CD4-positive, alpha-beta T cell treated with Interleukin-4 for 4 hours (primary cell): Measurements from ENCODE around the gene C1orf174.

ENCODE experiments used
- DNase-seq: peaks from one replicate; pipeline ENCODE4 v3.0.0-alpha.2; 2020

Gene C1orf174

DNA sequence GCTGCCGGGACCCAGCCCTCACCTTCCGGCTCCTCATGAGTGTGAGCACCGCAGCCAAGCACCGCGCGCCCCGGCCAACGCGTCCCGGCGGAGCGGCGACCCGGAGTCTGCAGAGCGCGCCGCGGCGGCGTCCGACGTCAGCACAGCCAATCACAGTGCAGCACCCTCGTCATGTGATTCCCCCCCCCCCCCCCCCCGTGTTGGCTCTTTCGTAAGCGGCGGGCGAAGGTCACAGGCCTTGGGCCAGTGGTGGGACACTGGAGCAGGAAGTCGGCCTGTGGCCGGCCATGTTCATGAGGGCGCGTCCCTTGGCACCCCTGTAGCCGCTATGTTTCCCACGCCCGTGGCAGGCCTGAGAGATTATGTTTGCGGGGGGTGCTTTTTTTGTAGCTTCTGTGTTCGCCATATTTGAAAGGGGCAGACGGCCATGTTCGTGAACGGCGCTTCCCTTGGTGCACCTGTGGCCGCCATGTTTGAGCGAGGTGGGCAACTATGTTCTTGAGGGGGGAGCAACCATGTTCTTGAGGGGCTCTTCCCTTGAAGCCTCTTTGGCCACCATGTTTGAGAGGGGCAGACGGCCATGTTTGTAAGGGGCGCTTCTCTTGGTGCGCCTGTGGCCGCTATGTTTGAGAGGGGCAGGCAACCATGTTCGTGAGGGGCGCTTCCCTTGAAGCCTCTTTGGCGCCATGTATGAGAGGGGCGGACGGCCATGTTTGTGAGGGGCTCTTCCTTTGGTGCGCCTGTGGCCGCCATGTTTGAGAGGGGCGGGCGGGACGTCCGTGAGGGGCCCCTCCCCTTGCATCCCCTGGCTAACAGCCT lies at the start of gene C1orf174:
Gene C1orf174, minus strand, starts transcription at position 123 of the 819 bp plus-strand sequence. Its CDS starts 86 bp downstream, at position 37.
- DNase-seq: peak; percentile 99

- DNase-seq: no peak
These were observed 48.3 kb upstream of the C1orf174 start for GRCh38 chr1:3948344-3948743.

DNA sequence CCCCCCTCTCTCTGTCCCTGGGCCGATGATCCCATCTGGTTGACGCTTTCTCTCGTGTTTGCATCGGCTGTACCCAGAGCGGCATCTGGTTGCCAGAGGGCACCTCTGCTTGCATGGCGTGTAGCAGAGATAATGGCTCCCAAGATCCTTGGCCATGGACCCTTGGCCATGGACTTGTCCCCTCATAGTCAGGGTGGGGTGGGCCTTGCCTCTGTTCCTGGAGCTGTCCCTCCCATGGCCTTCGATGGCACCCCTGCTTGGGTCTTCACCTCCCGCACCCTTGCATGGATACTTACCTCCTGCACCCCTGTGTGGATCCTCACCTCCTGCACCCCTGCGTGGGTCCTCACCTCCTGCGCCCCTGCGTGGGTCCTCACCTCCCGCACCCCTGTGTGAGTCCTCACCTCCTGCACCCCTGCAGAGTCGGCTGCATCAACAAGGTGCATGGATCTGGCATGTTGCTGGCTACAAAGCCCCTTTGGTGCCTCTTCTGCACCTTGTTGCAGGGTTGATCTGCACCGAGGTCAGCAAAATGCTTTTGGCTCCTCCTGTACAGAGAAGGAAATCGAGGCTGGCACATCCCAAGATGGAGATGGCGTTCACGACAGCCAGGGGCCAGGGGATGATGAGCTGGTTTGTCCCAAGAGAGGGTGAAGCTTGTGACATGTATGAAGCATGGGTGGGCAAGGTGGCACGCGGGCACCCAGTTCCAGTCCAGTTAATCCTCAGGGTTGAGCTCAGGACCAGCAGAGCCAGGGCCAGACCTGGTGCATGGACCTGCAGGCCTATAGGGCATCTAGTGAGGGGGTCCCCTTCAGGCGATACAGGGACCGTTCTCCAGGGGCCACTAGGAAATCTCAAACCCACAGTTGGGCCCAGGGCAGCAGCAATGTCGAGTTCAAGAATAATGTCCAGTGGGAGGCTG lies 46.1 kb upstream of the C1orf174 start:
- no peak for DNase-seq

DNA sequence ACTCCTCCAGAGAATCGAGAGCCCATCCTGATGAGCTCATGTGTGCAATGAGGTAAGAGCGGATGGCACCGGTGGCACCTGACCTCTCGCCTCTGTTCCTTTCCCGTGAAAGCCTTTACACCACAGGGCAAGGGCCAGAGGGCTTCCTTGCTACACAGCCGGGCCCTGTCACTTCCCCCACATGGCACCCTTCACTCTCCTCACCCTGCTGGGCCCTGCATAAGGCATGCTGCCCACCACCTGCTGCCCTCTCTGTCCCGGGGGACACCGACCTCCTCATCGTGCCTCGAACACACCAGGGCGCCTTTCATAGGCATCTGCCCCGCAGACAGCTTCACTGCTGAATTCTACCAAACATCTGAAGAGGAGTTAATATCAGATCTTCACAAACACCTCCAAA lies 45.1 kb upstream of the C1orf174 start:
- no peak for DNase-seq

GRCh38 chr1:3944578-3945125 lies 44.6 kb upstream of the C1orf174 start:
- DNase-seq: no peak

GRCh38 chr1:3943806-3944577 lies 43.9 kb upstream of the C1orf174 start:
- no peak for DNase-seq

DNA sequence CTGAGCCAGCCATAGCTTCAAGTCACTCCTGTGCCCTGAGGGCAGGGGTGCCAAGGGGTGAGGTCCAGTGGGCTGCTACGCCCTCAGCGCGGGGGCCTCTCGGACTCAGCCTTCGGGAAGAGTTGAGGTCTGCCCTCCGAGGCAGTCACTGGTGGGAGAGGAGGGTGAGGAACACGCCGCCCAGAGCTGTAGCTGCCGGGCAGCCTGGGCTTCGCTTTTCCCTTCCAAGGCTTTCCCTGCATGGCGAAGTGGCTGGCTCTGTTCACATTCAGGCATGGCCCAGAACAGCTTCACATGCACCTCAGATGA lies 43.0 kb upstream of the C1orf174 start:
- no peak for DNase-seq

- DNase-seq: no peak
These were observed 42.5 kb upstream of the C1orf174 start for GRCh38 chr1:3942416-3943122.

DNA sequence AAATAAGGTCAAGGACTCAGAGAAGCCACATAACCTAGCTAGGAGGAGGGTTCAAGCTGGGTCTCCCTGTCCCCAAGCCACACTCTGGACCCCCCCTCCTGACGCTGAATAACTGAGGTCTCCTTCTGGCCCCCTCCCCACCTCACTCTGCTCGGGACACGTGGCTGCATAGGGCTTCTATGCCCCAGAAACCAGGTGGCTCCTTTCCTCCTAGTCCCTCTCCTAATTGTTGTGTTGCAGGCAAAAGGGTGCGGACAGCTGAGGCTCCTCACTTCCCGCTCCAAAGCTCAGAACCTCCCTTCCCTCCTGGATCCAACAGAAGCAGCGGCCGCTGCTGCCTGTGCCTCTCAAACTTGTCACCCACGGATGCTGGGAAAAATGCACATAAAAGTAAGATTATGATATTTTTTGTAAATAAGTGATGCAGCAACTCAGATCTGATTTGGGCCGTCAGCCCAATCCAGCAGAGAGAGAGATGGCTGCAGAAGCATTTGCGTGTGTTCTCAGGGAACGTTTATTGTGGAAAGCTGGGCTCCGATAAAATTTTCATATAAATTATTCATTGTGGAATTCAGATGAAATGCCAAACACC lies 40.8 kb upstream of the C1orf174 start:
- DNase-seq: no peak

DNA sequence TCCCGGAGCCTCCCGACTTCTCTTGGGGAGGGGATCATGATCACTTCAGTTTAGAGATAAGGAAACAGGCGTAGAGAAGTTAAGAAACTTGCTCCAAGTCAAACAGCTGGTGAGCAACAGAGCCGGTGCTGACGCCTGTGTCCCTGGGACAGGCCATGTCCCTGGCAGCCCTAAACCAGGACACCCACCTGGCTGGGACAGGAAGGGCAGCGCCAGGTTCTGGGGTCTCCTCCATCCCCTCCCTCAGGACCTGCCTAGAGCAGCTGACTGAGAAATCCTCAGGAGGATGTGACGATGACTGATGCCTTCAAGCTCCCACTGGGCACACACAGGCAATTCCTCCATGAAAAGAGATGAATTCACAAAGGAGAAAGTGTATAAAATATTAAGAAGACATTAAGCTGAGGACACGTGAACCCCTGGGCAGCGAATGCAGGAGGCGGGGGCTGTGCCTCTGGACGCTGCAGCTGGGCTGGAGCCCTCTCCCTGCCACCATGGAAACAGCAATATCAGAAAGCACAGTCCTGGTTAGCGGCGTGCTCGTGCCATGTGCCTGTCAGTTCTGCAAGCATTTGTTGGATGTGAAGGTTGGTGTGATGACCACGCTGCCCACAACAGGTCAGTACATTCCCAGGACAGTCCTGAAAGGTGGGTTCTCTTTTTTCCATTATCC lies 40.1 kb upstream of the C1orf174 start:
- DNase-seq: no peak

GRCh38 chr1:3939242-3940080 lies 39.4 kb upstream of the C1orf174 start:
- DNase-seq: no peak

- DNase-seq: no peak
These were observed 32.3 kb upstream of the C1orf174 start for GRCh38 chr1:3932156-3932919.

DNA sequence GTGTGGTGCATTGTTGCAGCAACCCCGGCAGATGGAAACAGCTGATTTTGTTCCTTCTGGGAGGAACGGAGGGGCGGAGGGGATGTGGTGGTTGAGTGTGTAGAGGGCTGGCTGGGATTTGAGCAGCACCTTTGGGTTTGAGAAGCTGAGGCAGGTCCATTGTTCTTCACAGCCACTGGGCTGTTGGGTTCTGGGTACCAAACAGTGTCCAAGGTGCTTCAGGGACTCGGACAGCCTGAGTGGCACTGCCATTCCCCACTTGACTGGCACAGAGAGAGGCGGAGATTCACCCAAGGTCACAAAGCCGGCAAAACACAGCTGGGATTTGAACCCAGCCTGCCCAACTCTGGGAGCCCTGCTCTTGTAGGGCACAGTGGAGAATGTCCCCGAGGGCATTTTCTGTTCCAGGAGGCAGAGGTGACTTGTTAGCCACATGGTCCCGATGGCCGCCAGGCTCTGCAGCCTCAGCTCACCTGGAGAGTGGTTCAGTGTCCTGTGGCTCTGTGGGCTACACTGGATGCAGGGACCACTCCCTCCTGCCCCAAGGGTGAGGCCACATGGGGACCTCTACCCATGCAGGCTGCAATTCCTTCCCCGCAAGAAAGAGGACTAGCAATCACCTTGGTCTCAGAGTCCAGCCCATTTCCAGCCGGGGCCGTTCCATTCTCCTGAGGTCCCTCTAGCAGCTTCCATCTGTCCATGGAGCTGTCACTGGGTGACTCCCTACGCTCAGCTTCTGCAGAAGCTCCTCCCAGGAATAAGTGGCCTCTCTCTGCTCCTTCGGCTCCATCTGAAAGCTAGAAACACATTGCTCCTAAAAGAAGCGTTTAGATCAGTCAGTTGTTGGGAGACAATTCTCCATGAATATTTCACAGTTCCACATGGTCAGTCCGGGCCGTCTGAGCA lies 31.2 kb upstream of the C1orf174 start:
- DNase-seq: no peak

DNA sequence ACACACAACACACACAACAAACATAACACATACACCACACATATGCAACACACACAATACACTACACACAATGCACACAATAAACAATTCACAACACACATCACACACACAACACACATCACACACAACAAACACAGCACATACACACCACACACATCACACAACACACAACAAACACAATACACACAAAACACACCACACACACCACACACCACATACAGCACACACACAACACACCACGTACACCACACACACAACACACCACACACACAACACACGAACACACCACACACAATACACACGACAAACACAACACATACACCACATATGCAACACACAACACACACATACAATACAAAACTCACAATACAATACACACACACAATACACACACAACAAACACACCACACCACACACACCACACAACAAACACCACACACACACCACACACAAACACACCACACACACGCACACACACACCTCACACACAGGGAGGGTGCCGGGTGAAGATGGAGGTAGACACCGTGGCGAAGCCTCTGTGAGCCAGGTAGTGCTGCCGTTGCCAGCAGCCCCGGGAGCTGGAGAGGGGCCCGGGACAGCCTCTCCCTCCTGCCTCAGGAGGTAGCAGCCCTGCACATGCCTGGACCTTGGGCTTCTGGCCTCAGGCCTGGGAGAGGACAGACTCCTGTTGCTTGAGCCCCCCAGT lies 30.4 kb upstream of the C1orf174 start:
- DNase-seq: no peak

- DNase-seq: no peak
These were observed 29.1 kb upstream of the C1orf174 start for GRCh38 chr1:3929126-3929525.

DNA sequence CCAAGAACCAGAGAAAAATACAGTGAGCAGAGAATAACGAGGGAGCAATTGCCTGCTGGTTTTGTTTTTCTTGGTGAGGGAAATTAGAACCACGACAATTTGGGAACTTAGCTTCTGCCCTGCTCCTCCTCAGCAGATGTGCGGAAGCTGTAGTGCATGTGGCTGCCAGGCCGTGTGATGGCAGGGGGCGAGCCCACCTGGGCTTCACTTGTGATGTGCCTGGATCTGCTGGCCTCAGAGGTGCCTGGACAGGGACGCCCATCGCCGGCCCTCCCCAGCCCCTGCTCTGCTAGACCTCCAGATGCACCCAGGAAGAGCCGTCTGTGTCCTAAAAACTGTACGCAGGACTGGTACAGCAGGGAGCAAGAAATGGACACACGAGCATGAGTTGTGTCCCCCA lies 28.5 kb upstream of the C1orf174 start:
- DNase-seq: no peak

DNA sequence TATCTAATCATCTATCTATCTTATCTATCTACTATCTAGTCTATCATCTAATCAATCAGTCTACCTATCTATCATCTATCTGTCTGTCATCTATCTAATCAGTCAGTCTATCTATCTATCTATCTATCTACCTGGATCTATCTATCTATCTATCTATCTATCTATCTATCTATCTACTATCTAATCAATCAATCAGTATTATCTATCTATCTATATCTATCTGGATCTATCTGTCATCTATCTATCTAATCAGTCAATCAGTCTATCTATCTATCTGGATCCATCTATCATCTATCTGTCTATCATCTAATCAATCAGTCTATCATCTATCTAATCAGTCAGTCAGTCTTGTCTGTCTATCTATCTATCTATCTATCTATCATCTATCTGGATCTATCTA lies 26.9 kb upstream of the C1orf174 start:
- no peak for DNase-seq

- no peak for DNase-seq
These were observed 25.7 kb upstream of the C1orf174 start for GRCh38 chr1:3925762-3926161.
